K562 (cell line): Measurements from ENCODE around the gene USP7. TPM values are rescaled to one million over a fixed set of nuclear protein-coding genes. Genes with fewer than 3 reads are reported as not detected.
A peak's percentile ranks its signal among the peaks of the same experiment; 100 is the strongest.
"Not testable (repeated sequence)": the region's sequence is repeated elsewhere in the genome, so short reads cannot be mapped to it uniquely, and the experiment has no call there.

Experiments used
- ATAC-seq: fragments of 200-7000 bp; cut with Tn5 transposase; 3 replicates; pipeline ENCODE4 v1.9.1; 2020; ENCODE audit warnings: moderate library complexity
- BruUV-seq: library from RNA; stranded (reverse); fragments of 400-500 nt; replicated peaks from 2 replicates; lab custom pipeline; 2021; lab: Mats Ljungman, UMichigan
- CTCF ChIA-PET: fragments of 300-600 bp; formaldehyde crosslinking; extraction: SDS; loops from one replicate; lab custom pipeline; 2021; ENCODE audit warnings: low intra/inter-chr PET ratio; lab: Yijun Ruan, JAX
- POLR2A ChIA-PET: fragments of 300-600, 350-650 bp; sonication (Branson Sonifier 250); formaldehyde crosslinking; extraction: SDS; loops from one replicate; lab custom pipeline; 2021; ENCODE audit warnings: antibody characterized with exemption, inconsistent platforms; lab: Yijun Ruan, JAX
- DNase-seq, 4 experiments: peaks; one replicate each; pipeline versions ENCODE4 v3.0.0 to v3.0.0-alpha.2; 2011 to 2018; ENCODE audit warnings: low spot score in 3 of 4, mixed read lengths in 3 of 4; ENCODE audit errors: extremely low read depth in 1 of 4
- FAIRE-seq: peaks from 2 replicates; lab custom pipeline; 2011; peaks lifted over from hg19 to GRCh38; lab: Jason Lieb, UNC
- H2AFZ ChIP-seq: 2 replicates; pipeline ENCODE4 v1.6.0; 2011; ENCODE audit warnings: low read depth, low read length, control low read depth, inconsistent platforms
- H3K27ac ChIP-seq: fragments of 200-600 bp; 3 replicates; pipeline ENCODE4 v1.8.0; 2011; ENCODE audit warnings: low read depth, mild to moderate bottlenecking, control low read depth, inconsistent platforms, low read length, moderate library complexity, mixed read lengths; ENCODE audit errors: extremely low read depth
- H3K27me3 ChIP-seq, 2 experiments: fragments of 300-600 bp in 1 of 2; 2 replicates in 1 of 2; 3 replicates in 1 of 2; pipeline versions ENCODE4 v1.6.0 to v1.8.0; 2011; ENCODE audit warnings: inconsistent platforms in 2 of 2, low read length in 2 of 2, mild to moderate bottlenecking in 1 of 2, mixed read lengths in 1 of 2, moderate library complexity in 1 of 2; ENCODE audit not compliant: control insufficient read depth in 2 of 2, insufficient read depth in 2 of 2
- H3K36me3 ChIP-seq: fragments of 300-600 bp; 3 replicates; pipeline ENCODE4 v1.8.0; 2011; ENCODE audit warnings: mild to moderate bottlenecking, low read length, inconsistent platforms; ENCODE audit not compliant: control insufficient read depth, insufficient read depth
- H3K4me1 ChIP-seq, 2 experiments: fragments of 200-600 bp in 1 of 2; replicated peaks in 1 of 2; 2 replicates in 1 of 2; 3 replicates in 1 of 2; pipeline versions ENCODE4 v1.5.1 to v1.8.0; 2011; ENCODE audit warnings: inconsistent platforms in 2 of 2, low read length in 2 of 2, mild to moderate bottlenecking in 1 of 2, mixed read lengths in 1 of 2, moderate library complexity in 1 of 2; ENCODE audit not compliant: control insufficient read depth in 2 of 2, insufficient read depth in 2 of 2
- H3K4me2 ChIP-seq: 2 replicates; pipeline ENCODE4 v1.6.1; 2011; ENCODE audit warnings: low read length, control low read depth, inconsistent platforms, mixed read lengths; ENCODE audit not compliant: insufficient read depth
- H3K4me3 ChIP-seq: fragments of 200-600 bp; sonication (generic), shearing (Covaris generic); 2 replicates; pipeline ENCODE4 v1.5.1; 2016; ENCODE audit warnings: control low read depth, inconsistent platforms
- H3K79me2 ChIP-seq: fragments of 200-600 bp; 3 replicates; pipeline ENCODE4 v1.8.0; 2011; ENCODE audit warnings: low read length, inconsistent platforms; ENCODE audit not compliant: control insufficient read depth, insufficient read depth
- H3K9ac ChIP-seq, 2 experiments: 2 replicates each; pipeline versions ENCODE4 v1.6.0 to v1.6.1; 2011; ENCODE audit warnings: low read depth in 2 of 2, low read length in 2 of 2, control low read depth in 1 of 2, inconsistent platforms in 1 of 2, mild to moderate bottlenecking in 1 of 2, mixed read lengths in 1 of 2; ENCODE audit not compliant: insufficient read depth in 1 of 2
- H3K9me1 ChIP-seq: one replicate; pipeline ENCODE4 v1.6.0; 2011; ENCODE audit warnings: inconsistent platforms, mild to moderate bottlenecking, low read length, moderate library complexity; ENCODE audit not compliant: control insufficient read depth, insufficient read depth
- H3K9me3 ChIP-seq: replicated peaks from 2 replicates; pipeline ENCODE4 v1.5.1; 2011; ENCODE audit warnings: low read depth, low read length, inconsistent platforms; ENCODE audit not compliant: control insufficient read depth, insufficient read depth
- H4K20me1 ChIP-seq: replicated peaks from 2 replicates; pipeline ENCODE4 v1.6.1; 2011; ENCODE audit warnings: low read length, inconsistent platforms, mixed read lengths; ENCODE audit not compliant: control insufficient read depth, insufficient read depth
- NFIC ChIP-seq: fragments of 450-650 bp; IDR thresholded peaks from 2 replicates; pipeline ENCODE4 v1.6.1; 2017; ENCODE audit warnings: mild to moderate bottlenecking, inconsistent platforms
- ZNF146 ChIP-seq: IDR thresholded peaks from one replicate; pipeline ENCODE4 v1.6.1; 2018; ENCODE audit warnings: missing compliant biosample characterization; ENCODE audit not compliant: unreplicated experiment
- WGBS: fragments of 100-300 bp; shearing (Covaris generic); methylation state at CpG from one replicate; pipeline ENCODE4 v1.1.6; 2016; ENCODE audit warnings: low coverage, mixed read lengths; ENCODE audit not compliant: insufficient coverage; ENCODE audit errors: missing lambda C conversion rate; 5-methylcytosine and 5-hydroxymethylcytosine counted together
- in situ Hi-C: fragments of 300-500 bp; cut with MboI; formaldehyde crosslinking; loops from 4 replicates; pipeline ENCODE4 v1.15.0; 2018; ENCODE audit warnings: inconsistent platforms, mixed read lengths
- intact Hi-C: fragments of 100-400 bp; cut with micrococcal nuclease; formaldehyde crosslinking; loops from 2 replicates; pipeline ENCODE4 v1.14.2; 2022
- polyA plus RNA-seq, 8 experiments: library from polyadenylated mRNA; depleted of rRNA in 4 of 8; stranded (reverse) in 5 of 8; unstranded in 3 of 8; fragments of >200 nt; fragmentation: Nextera tagmentation in 2 of 8; fragmentation: Illumina TruSeq in 1 of 8; extraction: Ambion mirVana in 2 of 8; extraction: Trizol in 1 of 8; gene quantifications; 2 replicates each; pipeline versions ENCODE4 v1.2.1 to v1.2.3, GENCODE V29; 2011 to 2014; ENCODE audit warnings: inconsistent platforms in 1 of 8, missing spikeins in 1 of 8
- total RNA-seq, 7 experiments: library from RNA; depleted of rRNA in 6 of 7; stranded (reverse); fragments of >200 nt in 6 of 7; fragmentation: Illumina TruSeq in 2 of 7; extraction: Trizol in 2 of 7; gene quantifications; 2 replicates each; pipeline versions ENCODE4 v1.2.1 to v1.2.3, GENCODE V29; 2011 to 2021; ENCODE audit warnings: low replicate concordance in 1 of 7
- TF ChIP-seq, protein P1 (sequence below), 2 experiments: IDR thresholded peaks in 1 of 2; conservative IDR thresholded peaks in 1 of 2; 2 replicates each; pipeline ENCODE4 v1.6.1; 2016; ENCODE audit warnings: low read depth in 2 of 2, mild to moderate bottlenecking in 1 of 2, missing compliant biosample characterization in 1 of 2, missing genetic modification characterization in 1 of 2, moderate library complexity in 1 of 2

USP7 gene
- total and polyA plus RNA-seq, 9 of the 15 experiments (the other 6 are each of a cell fraction or from before 2014, with no cell fraction given) = 17.1 to 145 (median 57.9) TPM

GRCh38 chr16:8976189-8976588, 12.5 kb upstream of the USP7 start:
- POLR2A ChIA-PET, H3K4me3 ChIP-seq, H4K20me1 ChIP-seq, H3K9ac ChIP-seq, ATAC-seq, H3K27ac ChIP-seq, intact Hi-C loops, H3K9me3 ChIP-seq, CTCF ChIA-PET, H2AFZ ChIP-seq, FAIRE-seq, DNase-seq, BruUV-seq, H3K79me2 ChIP-seq, in situ Hi-C loops, H3K36me3 ChIP-seq, H3K4me1 ChIP-seq, H3K4me2 ChIP-seq, H3K9me1 ChIP-seq: not testable (repeated sequence)
- H3K27me3 ChIP-seq = peaks cover 22 to 29% of the 10 kb centered on the region in 2 experiments; a peak in 4 of 5 replicates
- 6% methylated on average over 2 of the region's 3 CpGs for WGBS
- peak; percentile 55 for TF ChIP-seq NFIC
- TF ChIP-seq, protein P1, sequence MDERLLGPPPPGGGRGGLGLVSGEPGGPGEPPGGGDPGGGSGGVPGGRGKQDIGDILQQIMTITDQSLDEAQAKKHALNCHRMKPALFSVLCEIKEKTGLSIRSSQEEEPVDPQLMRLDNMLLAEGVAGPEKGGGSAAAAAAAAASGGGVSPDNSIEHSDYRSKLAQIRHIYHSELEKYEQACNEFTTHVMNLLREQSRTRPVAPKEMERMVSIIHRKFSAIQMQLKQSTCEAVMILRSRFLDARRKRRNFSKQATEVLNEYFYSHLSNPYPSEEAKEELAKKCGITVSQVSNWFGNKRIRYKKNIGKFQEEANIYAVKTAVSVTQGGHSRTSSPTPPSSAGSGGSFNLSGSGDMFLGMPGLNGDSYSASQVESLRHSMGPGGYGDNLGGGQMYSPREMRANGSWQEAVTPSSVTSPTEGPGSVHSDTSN (CRISPR knock-in tag; IDR thresholded peaks at IDR 0.05; ENCODE audit: low read depth) = not testable (repeated sequence)
- TF ChIP-seq, protein P1 (tag; conservative IDR thresholded peaks at IDR 0.05; ENCODE audit: low read depth) = 0 out of 2 replicates have a peak, but pooled peaks have one; percentile 30
- peak; percentile 47 for TF ChIP-seq ZNF146 (CRISPR knock-in tag)
